GM21360 (cell line): ENCODE measurements around the gene ERV3-1.
"Not testable (repeated sequence)": the region's sequence is repeated elsewhere in the genome, so short reads cannot be mapped to it uniquely, and the experiment has no call there.

Source experiments
- ATAC-seq: cut with Tn5 transposase; IDR thresholded peaks from one replicate; pipeline ENCODE4 v1.9.1; 2021; ENCODE audit warnings: mild to moderate bottlenecking, moderate library complexity; ENCODE audit not compliant: unreplicated experiment

Gene ERV3-1

GRCh38 chr7:64944667-64945502, 61.6 kb downstream of the ERV3-1 start:
- not testable (repeated sequence) for ATAC-seq
